H1 (cell line): Measurements from ENCODE around the gene REEP2. TPM values are rescaled to one million over a fixed set of nuclear protein-coding genes. Genes with fewer than 3 reads are reported as not detected.

Source experiments
- CTCF ChIA-PET: fragments of 300-600 bp; sonication (Branson Sonifier 250); formaldehyde crosslinking; loops from one replicate; lab custom pipeline; 2021; ENCODE audit not compliant: partially characterized antibody; lab: Charles Lee
- POLR2A ChIA-PET: fragments of 300-600 bp; sonication (Branson Sonifier 250); formaldehyde crosslinking; loops from one replicate; lab custom pipeline; 2021; ENCODE audit warnings: inconsistent platforms; ENCODE audit not compliant: partially characterized antibody; lab: Charles Lee
- DNase-seq, 2 experiments: peaks; one replicate each; pipeline versions ENCODE4 v3.0.0 to v3.0.0-alpha.2; 2010 to 2022; ENCODE audit warnings: low spot score in 2 of 2, low read depth in 1 of 2, mixed read lengths in 1 of 2
- FAIRE-seq: peaks from 2 replicates; lab custom pipeline; 2011; peaks lifted over from hg19 to GRCh38; lab: Jason Lieb, UNC
- H2AFZ ChIP-seq: 2 replicates; pipeline ENCODE4 v1.8.1; 2012; ENCODE audit warnings: low read length, inconsistent platforms
- H2AK5ac ChIP-seq: 2 replicates; pipeline ENCODE4 v1.6.1; 2013; ENCODE audit warnings: low read depth, low read length
- H2BK120ac ChIP-seq: replicated peaks from 2 replicates; pipeline ENCODE3; 2013; ENCODE audit warnings: low read depth, low read length, inconsistent platforms
- H2BK12ac ChIP-seq: 2 replicates; pipeline ENCODE4 v1.6.1; 2013; ENCODE audit warnings: low read depth, low read length
- H2BK15ac ChIP-seq: 2 replicates; pipeline ENCODE4 v1.6.1; 2013; ENCODE audit warnings: low read length
- H2BK20ac ChIP-seq: 2 replicates; pipeline ENCODE4 v1.6.1; 2013; ENCODE audit warnings: low read length
- H2BK5ac ChIP-seq: 2 replicates; pipeline ENCODE4 v1.6.1; 2013; ENCODE audit warnings: low read depth, low read length
- H3K14ac ChIP-seq: 2 replicates; pipeline ENCODE4 v1.6.1; 2013; ENCODE audit warnings: inconsistent platforms; ENCODE audit not compliant: insufficient read length
- H3K18ac ChIP-seq: 2 replicates; pipeline ENCODE4 v1.6.1; 2013; ENCODE audit warnings: low read length; ENCODE audit errors: extremely low read depth
- H3K23ac ChIP-seq: 2 replicates; pipeline ENCODE4 v1.6.1; 2013; ENCODE audit warnings: inconsistent platforms; ENCODE audit not compliant: insufficient read length
- H3K23me2 ChIP-seq: 2 replicates; pipeline ENCODE4 v1.6.1; 2013; ENCODE audit warnings: low read depth, low read length
- H3K27ac ChIP-seq: 2 replicates; pipeline ENCODE4 v1.6.1; 2011; ENCODE audit warnings: low read depth, low read length, inconsistent platforms
- H3K27me3 ChIP-seq, 4 experiments: replicated peaks in 1 of 4; 1 replicate in 1 of 4; 2 replicates in 3 of 4; pipeline versions ENCODE4 v1.6.1 to v1.8.1; 2011 to 2013; ENCODE audit warnings: low read length in 3 of 4, mild to moderate bottlenecking in 3 of 4, inconsistent platforms in 2 of 4, mixed read lengths in 2 of 4, moderate library complexity in 1 of 4; ENCODE audit not compliant: control insufficient read depth in 3 of 4, insufficient read depth in 3 of 4; ENCODE audit errors: extremely low read depth in 1 of 4
- H3K36me3 ChIP-seq, 4 experiments: 2 replicates each; pipeline versions ENCODE4 v1.6.1 to v1.8.1; 2011 to 2013; ENCODE audit warnings: mild to moderate bottlenecking in 4 of 4, low read length in 3 of 4, moderate library complexity in 2 of 4, control low read depth in 1 of 4, inconsistent platforms in 1 of 4; ENCODE audit not compliant: insufficient read depth in 4 of 4, control insufficient read depth in 2 of 4
- H3K4ac ChIP-seq: replicated peaks from 2 replicates; pipeline ENCODE3; 2013; ENCODE audit warnings: low read length, low read depth, mixed read lengths, inconsistent platforms; ENCODE audit not compliant: insufficient read length
- H3K4me1 ChIP-seq, 4 experiments: replicated peaks in 1 of 4; 1 replicate in 1 of 4; 2 replicates in 3 of 4; pipeline versions ENCODE4 v1.6.1 to v1.8.1; 2011 to 2013; ENCODE audit warnings: low read length in 3 of 4, inconsistent platforms in 2 of 4, mixed read lengths in 1 of 4; ENCODE audit not compliant: insufficient read depth in 4 of 4, control insufficient read depth in 3 of 4
- H3K4me2 ChIP-seq, 2 experiments: 2 replicates each; pipeline versions ENCODE4 v1.6.1 to v1.8.1; 2011 to 2013; ENCODE audit warnings: low read depth in 2 of 2, low read length in 2 of 2, control low read depth in 1 of 2, inconsistent platforms in 1 of 2, mild to moderate bottlenecking in 1 of 2; ENCODE audit not compliant: insufficient read depth in 1 of 2
- H3K4me3 ChIP-seq, 4 experiments: fragments of 200-600, 300-600 bp in 1 of 4; sonication (generic), shearing (Covaris generic), sonication (Bioruptor Twin) in 1 of 4; 2 replicates each; pipeline versions ENCODE4 v1.5.1 to v1.8.1; 2011 to 2016; ENCODE audit warnings: low read length in 4 of 4, low read depth in 3 of 4, control low read depth in 2 of 4, inconsistent platforms in 2 of 4, mild to moderate bottlenecking in 2 of 4, mixed read lengths in 1 of 4, moderate library complexity in 1 of 4; ENCODE audit not compliant: insufficient read depth in 2 of 4; ENCODE audit errors: extremely low read depth in 1 of 4
- H3K56ac ChIP-seq: replicated peaks from 2 replicates; pipeline ENCODE3; 2013; ENCODE audit warnings: low read depth, mild to moderate bottlenecking, mixed read lengths, low read length, inconsistent platforms; ENCODE audit not compliant: insufficient read length
- H3K79me1 ChIP-seq: 2 replicates; pipeline ENCODE4 v1.6.1; 2013; ENCODE audit warnings: low read depth, low read length, control low read depth
- H3K79me2 ChIP-seq, 2 experiments: 2 replicates each; pipeline versions ENCODE4 v1.6.1 to v1.8.1; 2012 to 2013; ENCODE audit warnings: low read length in 2 of 2, mild to moderate bottlenecking in 2 of 2, inconsistent platforms in 1 of 2; ENCODE audit not compliant: insufficient read depth in 2 of 2, control insufficient read depth in 1 of 2
- H3K9ac ChIP-seq, 4 experiments: replicated peaks in 1 of 4; 1 replicate in 1 of 4; 2 replicates in 3 of 4; pipeline versions ENCODE4 v1.6.1 to v1.8.1; 2011 to 2013; ENCODE audit warnings: low read depth in 3 of 4, low read length in 3 of 4, control low read depth in 2 of 4, mild to moderate bottlenecking in 2 of 4, moderate library complexity in 2 of 4, inconsistent platforms in 1 of 4; ENCODE audit errors: extremely low read depth in 1 of 4
- H3K9me3 ChIP-seq, 2 experiments: 2 replicates each; pipeline versions ENCODE4 v1.6.1 to v1.8.1; 2012 to 2013; ENCODE audit warnings: mild to moderate bottlenecking in 2 of 2, moderate library complexity in 2 of 2, control low read depth in 1 of 2, inconsistent platforms in 1 of 2, low read depth in 1 of 2, low read length in 1 of 2, mixed read lengths in 1 of 2; ENCODE audit not compliant: insufficient read depth in 2 of 2
- H4K20me1 ChIP-seq, 2 experiments: replicated peaks in 1 of 2; 2 replicates each; pipeline versions ENCODE3 to v1.8.1; 2011 to 2013; ENCODE audit warnings: inconsistent platforms in 2 of 2, low read length in 2 of 2, mild to moderate bottlenecking in 1 of 2; ENCODE audit not compliant: insufficient read depth in 2 of 2, control insufficient read depth in 1 of 2
- H4K5ac ChIP-seq: 2 replicates; pipeline ENCODE4 v1.6.1; 2013; ENCODE audit warnings: low read length, low read depth, mixed read lengths, inconsistent platforms; ENCODE audit not compliant: insufficient read length
- H4K8ac ChIP-seq: 2 replicates; pipeline ENCODE4 v1.8.0; 2013; ENCODE audit warnings: mild to moderate bottlenecking, moderate library complexity, low read length, inconsistent platforms; ENCODE audit not compliant: insufficient read depth; ENCODE audit errors: extremely low read depth
- H4K91ac ChIP-seq: replicated peaks from 2 replicates; pipeline ENCODE3; 2013; ENCODE audit warnings: low read length, mixed read lengths, inconsistent platforms; ENCODE audit not compliant: insufficient read length
- BACH1 ChIP-seq: IDR thresholded peaks from 2 replicates; pipeline ENCODE4 v1.6.1; 2012; ENCODE audit warnings: low read length, improper control_type of control experiment
- CBX5 ChIP-seq: fragments of 300-800, 300-1000 bp; sonication (generic); IDR thresholded peaks from 2 replicates; pipeline ENCODE4 v1.7.1; 2016; ENCODE audit warnings: antibody characterized with exemption, low read length, low read depth
- CHD1 ChIP-seq: IDR thresholded peaks from 2 replicates; pipeline ENCODE4 v1.6.1; 2012; ENCODE audit warnings: low read depth, low read length, improper control_type of control experiment
- EP300 ChIP-seq, 2 experiments: IDR thresholded peaks; 1 replicate in 1 of 2; 2 replicates in 1 of 2; pipeline ENCODE4 v1.6.1; 2011 to 2012; ENCODE audit warnings: low read depth in 2 of 2, low read length in 2 of 2, mild to moderate bottlenecking in 2 of 2, borderline replicate concordance in 1 of 2, inconsistent platforms in 1 of 2, moderate library complexity in 1 of 2
- HDAC2 ChIP-seq, 2 experiments: fragments of 300-600 bp in 1 of 2; sonication (generic) in 1 of 2; IDR thresholded peaks; 2 replicates each; pipeline ENCODE4 v1.6.1; 2011 to 2012; ENCODE audit warnings: low read depth in 2 of 2, low read length in 2 of 2, mild to moderate bottlenecking in 2 of 2, moderate library complexity in 2 of 2, borderline replicate concordance in 1 of 2, inconsistent platforms in 1 of 2
- JUND ChIP-seq: IDR thresholded peaks from 2 replicates; pipeline ENCODE4 v1.6.1; 2011; ENCODE audit warnings: mild to moderate bottlenecking, improper control_type of control experiment, low read length
- NRF1 ChIP-seq: IDR thresholded peaks from 2 replicates; pipeline ENCODE4 v1.6.1; 2011; ENCODE audit warnings: mild to moderate bottlenecking, low read depth, low read length, improper control_type of control experiment
- POU5F1 ChIP-seq: IDR thresholded peaks from 2 replicates; pipeline ENCODE4 v1.6.1; 2011; ENCODE audit warnings: low read depth, mild to moderate bottlenecking, low read length, moderate library complexity
- RXRA ChIP-seq: IDR thresholded peaks from 2 replicates; pipeline ENCODE4 v1.6.1; 2011; ENCODE audit warnings: low read depth, mild to moderate bottlenecking, low read length, moderate library complexity; ENCODE audit not compliant: insufficient read depth
- SP2 ChIP-seq: IDR thresholded peaks from 2 replicates; pipeline ENCODE4 v1.6.1; 2012; ENCODE audit warnings: mild to moderate bottlenecking, low read length, inconsistent platforms
- WGBS, 2 experiments: shearing (Covaris generic) in 1 of 2; methylation state at CpG; one replicate each; pipeline versions ENCODE4 v1.1.6 to v1.1.7; 2013 to 2015; ENCODE audit warnings: low lambda C conversion rate in 2 of 2, mixed read lengths in 2 of 2, inconsistent platforms in 1 of 2, low coverage in 1 of 2, missing lambda C conversion rate in 1 of 2; ENCODE audit not compliant: insufficient replicate concordance in 2 of 2, insufficient coverage in 1 of 2, insufficient read length in 1 of 2; ENCODE audit errors: extremely low coverage in 1 of 2, missing lambda C conversion rate in 1 of 2; 5-methylcytosine and 5-hydroxymethylcytosine counted together
- polyA plus RNA-seq, 7 experiments: library from polyadenylated mRNA; depleted of rRNA in 3 of 7; stranded (reverse) in 5 of 7; unstranded in 2 of 7; fragments of >200 nt in 5 of 7; fragments of 200-250 nt in 2 of 7; gene quantifications; 1 replicate in 5 of 7; 2 replicates in 1 of 7; 4 replicates in 1 of 7; pipeline versions ENCODE4 v1.2.1 to v1.2.3, GENCODE V29; 2011 to 2013; ENCODE audit warnings: missing spikeins in 2 of 7, mixed read lengths in 2 of 7
- total RNA-seq: library from RNA; stranded (reverse); fragmentation: NEBNext Ultra II Directional; extraction: Animal tissue kit (Norgen Biotek cat#: 25700); gene quantifications from 2 replicates; pipeline ENCODE4 v1.2.1, GENCODE V29; 2021
- TF ChIP-seq, protein P1 (sequence below), 3 experiments: IDR thresholded peaks; 1 replicate in 2 of 3; 2 replicates in 1 of 3; pipeline versions ENCODE4 v1.5.1 to v1.6.1; 2011; ENCODE audit warnings: low read length in 3 of 3, mild to moderate bottlenecking in 3 of 3, inconsistent platforms in 2 of 3, low read depth in 1 of 3, moderate library complexity in 1 of 3; ENCODE audit not compliant: insufficient read depth in 1 of 3; ENCODE audit errors: control extremely low read depth in 1 of 3

Gene REEP2
- total and polyA plus RNA-seq, 2 of the 8 experiments (the other 6 are each of a cell fraction or from before 2014, with no cell fraction given), result 26.5 to 40.2 TPM

DNA sequence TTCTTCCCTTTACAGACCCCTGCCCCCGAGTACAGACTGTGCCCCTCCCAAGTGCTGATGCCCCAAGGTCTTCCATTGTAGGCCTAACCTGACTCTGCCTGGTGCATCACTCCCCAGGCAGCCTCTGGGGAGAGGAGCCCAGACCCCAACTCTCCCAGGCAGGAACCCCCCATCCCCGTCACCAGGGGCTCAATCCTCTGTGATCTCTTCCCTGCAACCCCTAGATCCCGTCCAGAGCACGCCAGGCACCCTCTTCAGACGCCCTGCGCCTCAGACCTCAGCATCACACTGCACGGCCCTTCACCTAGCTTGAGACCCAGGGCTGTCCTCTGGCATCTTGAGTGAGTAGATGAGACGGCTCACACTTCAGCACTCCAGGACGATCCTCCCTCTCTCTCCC lies 20.0 kb downstream of the REEP2 start:
- H3K4me3 ChIP-seq, result no peak overlapping the region
- no peak overlapping the region for H2BK15ac ChIP-seq
- H3K23ac ChIP-seq, result no peak overlapping the region
- H3K27ac ChIP-seq, result no peak overlapping the region
- H2AFZ ChIP-seq, result no peak overlapping the region
- peaks cover 1 to 14% (median 7%) of the 10 kb centered on the region in 4 experiments; a peak in 5 of 7 replicates for H3K4me1 ChIP-seq
- H3K79me2 ChIP-seq, result no peaks in the 10 kb centered on the region
- 93% methylated on average over 8 of the region's 9 CpGs; no CpG with 5 or more reads in 1 of the 2 experiments for WGBS, 2 experiments
- H3K23me2 ChIP-seq, result peaks cover 5% of the 10 kb centered on the region
- no peak overlapping the region for H2BK12ac ChIP-seq
- H3K4me2 ChIP-seq, result no peak overlapping the region
- no peak overlapping the region for H2BK20ac ChIP-seq
- no peak overlapping the region for H3K56ac ChIP-seq
- CTCF ChIA-PET, result interaction anchor here (1.3 to 24.9 kb wide), 3 partner anchors 9 to 71 kb away, joined by 3 to 532 read pairs (median 215); no protein-coding TSS in a partner anchor
- H3K27me3 ChIP-seq, result no peaks in the 10 kb centered on the region
- H3K9ac ChIP-seq, result no peak overlapping the region; a peak in 1 of 7 replicates
- DNase-seq, result no peak
- no peak overlapping the region for H2BK5ac ChIP-seq
- H3K18ac ChIP-seq, result no peak overlapping the region
- H2AK5ac ChIP-seq, result no peak overlapping the region
- FAIRE-seq, result no peak
- POLR2A ChIA-PET, result interaction anchor here (5.8 to 15.1 kb wide), 2 partner anchors 40 to 84 kb away, joined by 21 to 294 read pairs; partner anchors contain the start of gene ETF1
- H3K9me3 ChIP-seq, result no peaks in the 10 kb centered on the region
- H3K79me1 ChIP-seq, result no peaks in the 10 kb centered on the region
- no peak overlapping the region for H2BK120ac ChIP-seq
- no peaks in the 10 kb centered on the region for H4K20me1 ChIP-seq
- H3K36me3 ChIP-seq, result no peaks in the 10 kb centered on the region
- no peak overlapping the region; the same call in 1 of the 2 replicates for H4K8ac ChIP-seq
- no peak overlapping the region for H4K5ac ChIP-seq
- H3K4ac ChIP-seq, result no peak overlapping the region
- no peak overlapping the region for H4K91ac ChIP-seq
- no peak overlapping the region for H3K14ac ChIP-seq
- TF ChIP-seq EP300 (IDR thresholded peaks at IDR 0.05; ENCODE audit: borderline replicate concordance in 1 of 2, low read depth in 2 of 2, low read length in 2 of 2), result no peak
- no peak for TF ChIP-seq RXRA
- TF ChIP-seq POU5F1, result no peak
- TF ChIP-seq NRF1, result no peak
- TF ChIP-seq CBX5, result no peak
- no peak for TF ChIP-seq BACH1
- TF ChIP-seq SP2, result no peak
- no peak for TF ChIP-seq CHD1
- TF ChIP-seq HDAC2 (IDR thresholded peaks at IDR 0.05; ENCODE audit: borderline replicate concordance in 1 of 2, low read depth in 2 of 2, low read length in 2 of 2), result no peak
- TF ChIP-seq JUND, result no peak
- TF ChIP-seq, protein P1, sequence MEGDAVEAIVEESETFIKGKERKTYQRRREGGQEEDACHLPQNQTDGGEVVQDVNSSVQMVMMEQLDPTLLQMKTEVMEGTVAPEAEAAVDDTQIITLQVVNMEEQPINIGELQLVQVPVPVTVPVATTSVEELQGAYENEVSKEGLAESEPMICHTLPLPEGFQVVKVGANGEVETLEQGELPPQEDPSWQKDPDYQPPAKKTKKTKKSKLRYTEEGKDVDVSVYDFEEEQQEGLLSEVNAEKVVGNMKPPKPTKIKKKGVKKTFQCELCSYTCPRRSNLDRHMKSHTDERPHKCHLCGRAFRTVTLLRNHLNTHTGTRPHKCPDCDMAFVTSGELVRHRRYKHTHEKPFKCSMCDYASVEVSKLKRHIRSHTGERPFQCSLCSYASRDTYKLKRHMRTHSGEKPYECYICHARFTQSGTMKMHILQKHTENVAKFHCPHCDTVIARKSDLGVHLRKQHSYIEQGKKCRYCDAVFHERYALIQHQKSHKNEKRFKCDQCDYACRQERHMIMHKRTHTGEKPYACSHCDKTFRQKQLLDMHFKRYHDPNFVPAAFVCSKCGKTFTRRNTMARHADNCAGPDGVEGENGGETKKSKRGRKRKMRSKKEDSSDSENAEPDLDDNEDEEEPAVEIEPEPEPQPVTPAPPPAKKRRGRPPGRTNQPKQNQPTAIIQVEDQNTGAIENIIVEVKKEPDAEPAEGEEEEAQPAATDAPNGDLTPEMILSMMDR (IDR thresholded peaks at IDR 0.05; ENCODE audit: control extremely low read depth in 1 of 3, insufficient read depth in 1 of 3, low read depth in 1 of 3, low read length in 3 of 3), result no peak
